ENCODE measurements around the gene CORO7.

Gene CORO7

GRCh38 chr16:4359914-4360313, 56.5 kb downstream of the CORO7 start:
- no peak overlapping the region for H3K23ac ChIP-seq (ENCODE audit: low read length)
- no peak overlapping the region for H4K5ac ChIP-seq (ENCODE audit: low read length)
- no peak overlapping the region for H2AK5ac ChIP-seq (ENCODE audit: low read length)
- no peaks in the 10 kb centered on the region for H3K27me3 ChIP-seq (ENCODE audit: insufficient read depth, low read length, poor library complexity)
- H3K18ac ChIP-seq (ENCODE audit: low read length): no peak overlapping the region
- DNase-seq: no peak
- 100% methylated on average over 2 of the region's 3 CpGs for WGBS (ENCODE audit: extremely low coverage, insufficient coverage, low lambda C conversion rate)
- H3K9ac ChIP-seq (ENCODE audit: low read length): no peak overlapping the region
- H2BK5ac ChIP-seq (ENCODE audit: low read length): no peak overlapping the region
- H3K4ac ChIP-seq (ENCODE audit: low read depth, low read length): no peak overlapping the region
- no peaks in the 10 kb centered on the region for H3K4me1 ChIP-seq (ENCODE audit: control insufficient read depth, low read depth, low read length)
- H3K36me3 ChIP-seq (ENCODE audit: control insufficient read depth, insufficient read depth, low read length): no peaks in the 10 kb centered on the region
- no peak overlapping the region for H3K4me3 ChIP-seq (ENCODE audit: low read length)
- H3K79me2 ChIP-seq (ENCODE audit: control insufficient read depth, insufficient read depth, low read length): no peaks in the 10 kb centered on the region
- H3K56ac ChIP-seq (ENCODE audit: low read length): no peak overlapping the region
- no peak overlapping the region for H3K4me2 ChIP-seq (ENCODE audit: low read length)
- H3K27ac ChIP-seq (ENCODE audit: low read depth, low read length): no peak overlapping the region
- no peaks in the 10 kb centered on the region for H3K79me1 ChIP-seq (ENCODE audit: low read length)
- no peak overlapping the region for H2BK120ac ChIP-seq (ENCODE audit: low read depth, low read length)
- H2BK15ac ChIP-seq (replicated peaks; ENCODE audit: low read depth): no peak overlapping the region
- H4K8ac ChIP-seq (ENCODE audit: low read depth, low read length): no peak overlapping the region

- Histone ChIP-seq H3K56ac (ENCODE audit: low read length) (peak overlapping the region; percentile 34), H3K79me1 (ENCODE audit: low read length) (no peaks in the 10 kb centered on the region)
- no CpG with 5 or more reads among the region's 19 CpGs for WGBS (ENCODE audit: extremely low coverage, insufficient coverage, low lambda C conversion rate)
Observed at GRCh38 chr16:4358831-4359561, 57.4 kb downstream of the CORO7 start.

GRCh38 chr16:4358236-4358635, 58.2 kb downstream of the CORO7 start:
- Histone ChIP-seq H2AK5ac (ENCODE audit: low read length) (no peak overlapping the region), H2BK120ac (ENCODE audit: low read depth, low read length) (no peak overlapping the region), H3K4me2 (ENCODE audit: low read length) (no peak overlapping the region), H3K79me2 (ENCODE audit: control insufficient read depth, insufficient read depth, low read length) (no peaks in the 10 kb centered on the region), H4K5ac (ENCODE audit: low read length) (no peak overlapping the region), H2BK15ac (replicated peaks; ENCODE audit: low read depth) (no peak overlapping the region), H3K9ac (ENCODE audit: low read length) (no peak overlapping the region), H3K4me3 (ENCODE audit: low read length) (no peak overlapping the region), H3K56ac (ENCODE audit: low read length) (no peak overlapping the region), H3K4ac (ENCODE audit: low read depth, low read length) (no peak overlapping the region), H3K79me1 (ENCODE audit: low read length) (no peaks in the 10 kb centered on the region), H3K27ac (ENCODE audit: low read depth, low read length) (no peak overlapping the region), H4K8ac (ENCODE audit: low read depth, low read length) (no peak overlapping the region), H3K36me3 (ENCODE audit: control insufficient read depth, insufficient read depth, low read length) (no peaks in the 10 kb centered on the region), H2BK5ac (ENCODE audit: low read length) (no peak overlapping the region), H3K27me3 (ENCODE audit: insufficient read depth, low read length, poor library complexity) (no peaks in the 10 kb centered on the region), H3K18ac (ENCODE audit: low read length) (no peak overlapping the region), H3K23ac (ENCODE audit: low read length) (no peak overlapping the region), H3K4me1 (ENCODE audit: control insufficient read depth, low read depth, low read length) (no peaks in the 10 kb centered on the region)
- no peak for DNase-seq
- WGBS (ENCODE audit: extremely low coverage, insufficient coverage, low lambda C conversion rate): no CpG with 5 or more reads among the region's 19 CpGs

More at GRCh38 chr16:4358831-4359561, 57.4 kb downstream of the CORO7 start:
- Histone ChIP-seq H2BK120ac (ENCODE audit: low read depth, low read length) (no peak overlapping the region), H2AK5ac (ENCODE audit: low read length) (no peak overlapping the region), H3K23ac (ENCODE audit: low read length) (no peak overlapping the region), H3K36me3 (ENCODE audit: control insufficient read depth, insufficient read depth, low read length) (no peaks in the 10 kb centered on the region), H2BK5ac (ENCODE audit: low read length) (no peak overlapping the region), H3K4ac (ENCODE audit: low read depth, low read length) (no peak overlapping the region), H3K4me1 (ENCODE audit: control insufficient read depth, low read depth, low read length) (no peaks in the 10 kb centered on the region), H3K27me3 (ENCODE audit: insufficient read depth, low read length, poor library complexity) (no peaks in the 10 kb centered on the region), H2BK15ac (replicated peaks; ENCODE audit: low read depth) (no peak overlapping the region), H4K5ac (ENCODE audit: low read length) (no peak overlapping the region), H4K8ac (ENCODE audit: low read depth, low read length) (no peak overlapping the region), H3K4me2 (ENCODE audit: low read length) (no peak overlapping the region), H3K27ac (ENCODE audit: low read depth, low read length) (no peak overlapping the region), H3K79me2 (ENCODE audit: control insufficient read depth, insufficient read depth, low read length) (no peaks in the 10 kb centered on the region), H3K9ac (ENCODE audit: low read length) (no peak overlapping the region), H3K18ac (ENCODE audit: low read length) (no peak overlapping the region), H3K4me3 (ENCODE audit: low read length) (no peak overlapping the region)
- DNase-seq: peak; percentile 64

GRCh38 chr16:4356820-4357219, 59.6 kb downstream of the CORO7 start:
- Histone ChIP-seq H3K27me3 (ENCODE audit: insufficient read depth, low read length, poor library complexity) (no peaks in the 10 kb centered on the region), H3K56ac (ENCODE audit: low read length) (no peak overlapping the region), H4K8ac (ENCODE audit: low read depth, low read length) (no peak overlapping the region), H3K36me3 (ENCODE audit: control insufficient read depth, insufficient read depth, low read length) (no peaks in the 10 kb centered on the region), H3K4me2 (ENCODE audit: low read length) (no peak overlapping the region), H3K18ac (ENCODE audit: low read length) (no peak overlapping the region), H2BK120ac (ENCODE audit: low read depth, low read length) (no peak overlapping the region), H3K4me1 (ENCODE audit: control insufficient read depth, low read depth, low read length) (no peaks in the 10 kb centered on the region), H3K4me3 (ENCODE audit: low read length) (no peak overlapping the region), H2AK5ac (ENCODE audit: low read length) (no peak overlapping the region), H2BK5ac (ENCODE audit: low read length) (no peak overlapping the region), H3K23ac (ENCODE audit: low read length) (no peak overlapping the region), H3K9ac (ENCODE audit: low read length) (no peak overlapping the region), H3K27ac (ENCODE audit: low read depth, low read length) (no peak overlapping the region), H3K79me1 (ENCODE audit: low read length) (no peaks in the 10 kb centered on the region), H2BK15ac (replicated peaks; ENCODE audit: low read depth) (no peak overlapping the region), H4K5ac (ENCODE audit: low read length) (no peak overlapping the region), H3K79me2 (ENCODE audit: control insufficient read depth, insufficient read depth, low read length) (no peaks in the 10 kb centered on the region), H3K4ac (ENCODE audit: low read depth, low read length) (no peak overlapping the region)
- no CpG with 5 or more reads among the region's 7 CpGs for WGBS (ENCODE audit: extremely low coverage, insufficient coverage, low lambda C conversion rate)
- DNase-seq: no peak

- no CpG with 5 or more reads among the region's 20 CpGs for WGBS (ENCODE audit: extremely low coverage, insufficient coverage, low lambda C conversion rate)
- Histone ChIP-seq H3K4me2 (ENCODE audit: low read length) (no peak overlapping the region), H2AK5ac (ENCODE audit: low read length) (no peak overlapping the region), H3K27me3 (ENCODE audit: insufficient read depth, low read length, poor library complexity) (no peaks in the 10 kb centered on the region), H3K4me3 (ENCODE audit: low read length) (no peak overlapping the region), H3K79me2 (ENCODE audit: control insufficient read depth, insufficient read depth, low read length) (peaks cover 10% of the 10 kb centered on the region), H2BK120ac (ENCODE audit: low read depth, low read length) (no peak overlapping the region), H3K4ac (ENCODE audit: low read depth, low read length) (no peak overlapping the region), H3K23ac (ENCODE audit: low read length) (no peak overlapping the region), H4K8ac (ENCODE audit: low read depth, low read length) (no peak overlapping the region), H2BK5ac (ENCODE audit: low read length) (no peak overlapping the region), H4K5ac (ENCODE audit: low read length) (no peak overlapping the region), H3K9ac (ENCODE audit: low read length) (no peak overlapping the region), H3K4me1 (ENCODE audit: control insufficient read depth, low read depth, low read length) (no peaks in the 10 kb centered on the region), H3K36me3 (ENCODE audit: control insufficient read depth, insufficient read depth, low read length) (no peaks in the 10 kb centered on the region), H3K18ac (ENCODE audit: low read length) (no peak overlapping the region), H2BK15ac (replicated peaks; ENCODE audit: low read depth) (no peak overlapping the region), H3K56ac (ENCODE audit: low read length) (no peak overlapping the region), H3K79me1 (ENCODE audit: low read length) (peaks cover 2% of the 10 kb centered on the region), H3K27ac (ENCODE audit: low read depth, low read length) (no peak overlapping the region)
- DNase-seq: no peak
Observed at GRCh38 chr16:4354512-4355409, 61.6 kb downstream of the CORO7 start.

Data from mesendoderm (in vitro differentiated cells).